Activated CD4-positive, alpha-beta memory T cell treated with anti-CD3 and anti-CD28 coated beads for 36 hours (primary cell): Measurements from ENCODE around the gene MRPL17. TPM values are rescaled to one million over a fixed set of nuclear protein-coding genes. Genes with fewer than 3 reads are reported as not detected.
"Not testable (repeated sequence)": the region's sequence is repeated elsewhere in the genome, so short reads cannot be mapped to it uniquely, and the experiment has no call there.

Experiments used
- CTCF ChIA-PET: fragments of 350-600 bp; sonication (Branson Sonifier 250); formaldehyde crosslinking; loops from one replicate; lab custom pipeline; 2021; ENCODE audit warnings: antibody characterized with exemption, inconsistent platforms; lab: Charles Lee
- POLR2A ChIA-PET: fragments of 350-600 bp; sonication (Branson Sonifier 250); formaldehyde crosslinking; loops from one replicate; lab custom pipeline; 2021; ENCODE audit warnings: antibody characterized with exemption; lab: Charles Lee
- DNase-seq: peaks from one replicate; pipeline ENCODE4 v3.0.0-alpha.2; 2020
- H3K27ac Mint-ChIP-seq: one replicate; pipeline ENCODE4 v1.8.0; 2021; ENCODE audit warnings: mixed read lengths
- H3K27me3 Mint-ChIP-seq: one replicate; pipeline ENCODE4 v1.8.0; 2021; ENCODE audit warnings: mixed read lengths
- H3K36me3 Mint-ChIP-seq: one replicate; pipeline ENCODE4 v1.8.0; 2021; ENCODE audit warnings: mixed read lengths
- H3K4me1 Mint-ChIP-seq: one replicate; pipeline ENCODE4 v1.8.0; 2021; ENCODE audit warnings: low read depth, mixed read lengths
- H3K4me3 Mint-ChIP-seq: one replicate; pipeline ENCODE4 v1.8.0; 2021; ENCODE audit warnings: mild to moderate bottlenecking, mixed read lengths
- H3K9me3 Mint-ChIP-seq: one replicate; pipeline ENCODE4 v1.8.0; 2021; ENCODE audit warnings: mixed read lengths
- intact Hi-C: fragments of 100-400 bp; cut with micrococcal nuclease; formaldehyde crosslinking; loops from one replicate; pipeline ENCODE4 v1.15.1; 2023
- total RNA-seq, 2 experiments: library from RNA; stranded (reverse); gene quantifications; one replicate each; pipeline ENCODE4 v1.2.3, GENCODE V29; 2021

MRPL17 gene
- total RNA-seq, 2 experiments from 2014 or later: 98.5 to 102 TPM

DNA sequence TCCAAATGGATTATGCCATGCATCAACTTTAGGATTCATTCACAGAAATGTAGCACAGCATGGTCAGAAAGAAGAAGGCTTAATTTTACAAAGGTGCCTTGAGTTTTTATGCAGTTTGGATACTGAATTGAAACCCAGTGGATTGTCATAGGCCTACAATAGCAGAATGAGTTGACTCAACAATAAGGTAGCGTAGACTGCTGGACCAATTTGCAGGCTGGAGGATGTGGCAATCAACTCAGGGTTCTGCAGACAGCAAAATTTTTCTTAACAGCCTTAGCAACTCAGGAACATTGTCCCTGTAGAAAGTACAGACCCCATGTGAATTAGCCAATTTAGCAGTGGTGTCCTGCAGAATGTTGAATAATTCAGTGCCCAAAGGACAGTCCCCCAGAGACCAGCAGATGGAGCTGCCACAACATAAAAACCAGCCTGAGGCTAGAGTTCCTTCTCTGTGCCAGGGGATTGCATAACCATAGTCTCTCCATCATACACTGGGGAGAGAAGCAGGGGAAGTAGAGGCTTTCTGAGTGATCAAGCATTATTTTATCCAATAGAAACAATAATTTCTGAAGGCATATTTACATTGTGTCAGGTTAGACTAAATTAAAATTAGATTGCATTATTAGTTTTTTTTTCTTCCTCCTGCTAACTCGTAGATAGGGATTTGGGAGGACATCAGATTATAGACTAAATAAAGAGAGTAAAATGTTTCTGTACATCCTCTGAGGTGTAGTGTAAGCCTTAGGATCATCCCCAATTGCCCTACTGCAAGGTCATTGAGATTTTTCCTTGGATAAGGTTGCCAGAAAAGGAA, 20.3 kb upstream of the MRPL17 start:
- ChIA-PET CTCF (interaction anchor here (0.6 to 5.1 kb wide), 11 partner anchors 8 to 325 kb away, joined by 3 to 55 read pairs (median 5); partner anchors contain the start of gene MRPL17), POLR2A (no interaction called here)
- no peak overlapping the region for H3K27ac Mint-ChIP-seq
- no peak overlapping the region for H3K4me3 Mint-ChIP-seq
- intact Hi-C loops: loop anchor here (2.0 kb wide), 1 partner anchor 53 kb away; no protein-coding TSS in a partner anchor
- H3K27me3 Mint-ChIP-seq: no peaks in the 10 kb centered on the region
- peaks cover 13% of the 10 kb centered on the region for H3K4me1 Mint-ChIP-seq
- H3K36me3 Mint-ChIP-seq: no peaks in the 10 kb centered on the region
- peak; percentile 55 for DNase-seq
- H3K9me3 Mint-ChIP-seq: no peaks in the 10 kb centered on the region

DNA sequence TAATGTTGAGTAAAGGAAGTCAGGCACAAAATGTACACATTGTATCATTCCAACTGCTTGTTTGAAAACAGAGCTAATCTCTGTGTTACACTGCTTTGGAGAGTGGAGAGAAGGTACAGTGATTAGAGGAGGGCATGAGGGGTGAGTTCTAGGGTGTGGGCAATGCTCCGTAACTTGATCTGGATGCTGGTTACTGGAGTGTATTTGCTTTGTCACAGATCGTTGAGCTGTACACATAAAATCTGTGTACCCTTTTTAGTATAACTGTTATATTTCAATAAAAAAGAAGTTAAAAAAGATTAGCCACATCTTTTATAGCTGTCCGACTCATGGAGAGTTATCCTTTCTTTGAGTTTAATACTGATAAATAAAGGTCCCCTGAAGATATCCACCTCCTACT, 18.8 kb upstream of the MRPL17 start:
- H3K4me1 Mint-ChIP-seq: peaks cover 13% of the 10 kb centered on the region
- H3K9me3 Mint-ChIP-seq, POLR2A ChIA-PET, H3K27me3 Mint-ChIP-seq, H3K4me3 Mint-ChIP-seq, H3K27ac Mint-ChIP-seq, H3K36me3 Mint-ChIP-seq, DNase-seq: not testable (repeated sequence)
- CTCF ChIA-PET: interaction anchor here (0.6 to 4.9 kb wide), 8 partner anchors 9 to 171 kb away, joined by 3 to 19 read pairs (median 4); partner anchors contain the start of gene MRPL17
- intact Hi-C loops: loop anchor here (2.0 kb wide), 1 partner anchor 55 kb away; no protein-coding TSS in a partner anchor

DNA sequence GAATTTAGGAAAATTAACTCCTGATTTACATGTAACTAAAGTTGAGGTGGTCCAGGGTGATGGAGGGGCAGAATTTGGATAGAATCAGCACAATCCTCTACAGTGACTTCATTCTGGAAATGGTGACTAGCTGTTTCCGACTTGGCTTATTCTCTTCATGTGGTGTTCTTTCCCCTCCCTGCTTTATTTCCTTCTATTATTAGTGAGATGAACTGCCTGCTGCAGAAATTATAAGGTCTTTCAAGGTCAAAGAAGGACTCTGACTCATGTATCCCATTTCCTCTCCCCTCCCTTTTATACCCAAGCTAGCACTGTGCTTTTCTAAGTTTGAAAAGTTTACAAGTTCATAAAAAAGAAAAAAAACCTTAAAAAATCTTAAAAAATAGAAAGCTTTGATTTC, 12.2 kb upstream of the MRPL17 start:
- Mint-ChIP-seq H3K4me1 (peaks cover 42% of the 10 kb centered on the region), H3K4me3 (no peak overlapping the region), H3K27me3 (no peaks in the 10 kb centered on the region), H3K27ac (peak overlapping the region; percentile 57), H3K9me3 (no peaks in the 10 kb centered on the region), H3K36me3 (no peaks in the 10 kb centered on the region)
- ChIA-PET CTCF (interaction anchor here (0.7 to 2.9 kb wide), 13 partner anchors 9 to 252 kb away, joined by 3 to 23 read pairs (median 4); no protein-coding TSS in a partner anchor), POLR2A (interaction anchor here (0.7 to 0.8 kb wide), 2 partner anchors 12 to 38 kb away, joined by 3 read pairs; partner anchors contain the start of gene MRPL17)
- no peak for DNase-seq
- intact Hi-C loops: loop anchor here (1.0 to 2.0 kb wide), 3 partner anchors 29 to 305 kb away; partner anchors contain the start of gene SMPD1

DNA sequence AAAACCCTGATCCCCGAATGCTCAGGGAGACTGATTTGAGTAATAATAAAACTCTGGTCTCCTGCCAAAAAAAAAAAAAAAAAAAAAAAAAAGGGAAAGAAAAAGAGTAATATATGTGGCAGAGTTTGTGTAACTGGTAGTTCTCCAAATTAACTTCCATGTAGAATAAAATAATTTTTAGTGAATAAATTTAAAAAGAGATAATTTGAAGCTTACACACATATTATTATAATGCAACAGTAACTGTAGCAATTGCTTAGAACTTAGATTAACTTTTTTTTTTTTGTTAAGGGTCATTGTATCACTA, 11.0 kb upstream of the MRPL17 start:
- DNase-seq: no peak
- H3K27ac Mint-ChIP-seq: peak overlapping the region; percentile 72
- H3K4me3 Mint-ChIP-seq: peak overlapping the region; percentile 4
- CTCF ChIA-PET: interaction anchor here (0.6 to 1.6 kb wide), 9 partner anchors 8 to 315 kb away, joined by 3 to 6 read pairs (median 3); partner anchors contain the start of genes HPX and TPP1
- H3K27me3 Mint-ChIP-seq: no peaks in the 10 kb centered on the region
- no peaks in the 10 kb centered on the region for H3K9me3 Mint-ChIP-seq
- POLR2A ChIA-PET: interaction anchor here (0.6 to 1.6 kb wide), 5 partner anchors 34 to 72 kb away, joined by 3 to 10 read pairs (median 3); no protein-coding TSS in a partner anchor
- H3K4me1 Mint-ChIP-seq: peaks cover 42% of the 10 kb centered on the region
- intact Hi-C loops: loop anchor here (1.0 to 2.0 kb wide), 3 partner anchors 11 to 27 kb away; partner anchors contain the start of gene MRPL17
- no peaks in the 10 kb centered on the region for H3K36me3 Mint-ChIP-seq

DNA sequence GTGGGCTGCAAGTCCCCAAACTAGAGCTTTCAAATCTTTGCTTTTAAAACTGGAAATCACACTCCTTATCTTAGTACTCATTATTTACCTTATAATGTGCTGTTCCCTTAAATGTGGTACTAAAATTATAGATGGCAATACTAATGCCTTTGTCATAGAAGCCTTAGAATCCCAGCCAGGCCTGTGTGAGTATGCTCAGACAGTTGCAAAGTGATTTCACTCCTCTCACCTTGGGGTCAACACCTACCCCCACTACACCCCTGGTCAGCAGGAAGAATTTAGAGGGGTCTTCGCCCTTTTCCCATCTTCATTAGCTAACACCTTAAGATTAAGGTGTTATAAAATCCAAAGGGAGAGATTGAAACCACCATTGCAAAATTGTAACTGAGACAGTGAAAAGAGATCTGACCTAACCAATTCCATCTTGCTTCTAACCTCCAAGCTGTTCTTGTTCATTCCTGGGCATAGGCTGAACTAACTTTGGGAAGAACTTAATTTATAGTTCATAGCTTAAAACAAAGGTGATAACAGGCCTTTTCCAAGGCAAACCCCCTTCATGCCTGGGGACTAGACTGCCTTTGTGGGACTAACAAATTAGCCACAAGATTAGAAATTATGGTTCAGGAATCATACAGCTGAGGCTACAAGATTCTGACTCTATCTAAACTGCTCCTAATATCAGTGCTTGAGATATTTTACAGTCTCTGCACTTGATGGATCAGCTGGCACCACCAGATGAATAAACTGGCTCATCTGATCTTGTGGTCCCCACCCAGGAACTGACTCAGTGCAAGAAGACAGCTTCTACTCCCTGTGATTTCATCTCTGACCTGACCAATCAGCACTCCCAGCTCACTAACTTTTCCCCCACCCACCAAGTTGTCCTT, 10.4 kb upstream of the MRPL17 start:
- H3K27ac Mint-ChIP-seq: peak overlapping the region; percentile 72
- intact Hi-C loops: loop anchor here (1.0 to 2.0 kb wide), 3 partner anchors 10 to 27 kb away; partner anchors contain the start of gene MRPL17
- no peaks in the 10 kb centered on the region for H3K27me3 Mint-ChIP-seq
- DNase-seq: peak; percentile 83
- H3K4me3 Mint-ChIP-seq: peak overlapping the region; percentile 4
- ChIA-PET POLR2A (interaction anchor here (0.6 to 1.6 kb wide), 6 partner anchors 35 to 373 kb away, joined by 3 to 10 read pairs (median 4); partner anchors contain the start of gene CAVIN3), CTCF (interaction anchor here (0.6 to 1.6 kb wide), 9 partner anchors 9 to 314 kb away, joined by 3 to 6 read pairs (median 3); partner anchors contain the start of genes HPX and TPP1)
- no peaks in the 10 kb centered on the region for H3K9me3 Mint-ChIP-seq
- H3K4me1 Mint-ChIP-seq: peaks cover 42% of the 10 kb centered on the region
- H3K36me3 Mint-ChIP-seq: no peaks in the 10 kb centered on the region

DNA sequence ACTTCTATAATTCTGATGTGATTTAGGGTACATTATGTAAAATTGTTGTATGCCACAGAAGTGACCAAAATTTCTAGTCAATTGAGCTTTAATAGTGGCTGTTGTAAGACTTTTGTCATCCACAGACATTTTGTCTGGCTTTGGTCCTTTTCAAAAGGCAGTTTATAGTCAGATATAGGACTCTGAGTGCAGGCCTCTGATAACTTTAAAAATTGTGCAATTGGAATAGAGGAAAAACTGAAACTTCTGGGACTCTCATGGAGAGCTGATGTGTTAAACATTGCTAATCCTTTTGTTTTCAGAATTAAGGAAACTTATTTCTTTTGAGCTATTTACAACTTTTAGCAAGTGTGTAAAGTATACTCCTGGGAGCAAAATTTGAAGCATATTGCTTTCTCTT, 9.0 kb upstream of the MRPL17 start:
- Mint-ChIP-seq H3K4me1 (peaks cover 52% of the 10 kb centered on the region), H3K4me3 (no peak overlapping the region), H3K36me3 (no peaks in the 10 kb centered on the region), H3K9me3 (no peaks in the 10 kb centered on the region), H3K27ac (no peak overlapping the region), H3K27me3 (no peaks in the 10 kb centered on the region)
- ChIA-PET CTCF (interaction anchor here (1.9 kb wide), 1 partner anchor 14 kb away, joined by 10 read pairs; no protein-coding TSS in a partner anchor), POLR2A (no interaction called here)
- no peak for DNase-seq
- intact Hi-C loops: no loop called here

DNA sequence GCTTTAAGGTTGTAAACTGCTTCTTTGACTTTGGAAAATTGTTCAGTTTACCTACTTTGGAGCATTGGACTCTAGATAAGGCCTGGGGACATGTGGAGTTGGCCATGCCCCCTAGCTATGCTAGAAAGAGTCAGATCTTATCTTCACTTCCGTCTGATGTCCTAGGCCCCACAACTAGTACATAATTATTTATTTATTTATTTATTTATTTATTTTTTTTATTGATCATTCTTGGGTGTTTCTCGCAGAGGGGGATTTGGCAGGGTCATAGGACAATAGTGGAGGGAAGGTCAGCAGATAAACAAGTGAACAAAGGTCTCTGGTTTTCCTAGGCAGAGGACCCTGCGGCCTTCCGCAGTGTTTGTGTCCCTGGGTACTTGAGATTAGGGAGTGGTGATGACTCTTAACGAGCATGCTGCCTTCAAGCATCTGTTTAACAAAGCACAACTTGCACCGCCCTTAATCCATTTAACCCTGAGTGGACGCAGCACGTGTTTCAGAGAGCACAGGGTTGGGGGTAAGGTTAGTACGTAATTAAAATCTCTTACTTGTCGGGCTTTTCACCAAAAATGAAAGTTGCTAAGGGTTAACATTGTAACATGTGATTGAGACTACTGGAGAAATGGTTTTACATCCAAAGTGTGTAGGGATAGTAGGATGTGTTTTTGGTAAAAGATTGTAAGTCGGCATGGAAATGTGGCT, 7.4 kb upstream of the MRPL17 start:
- H3K4me1 Mint-ChIP-seq: peaks cover 41% of the 10 kb centered on the region
- CTCF ChIA-PET: interaction anchor here (1.9 kb wide), 1 partner anchor 15 kb away, joined by 10 read pairs; no protein-coding TSS in a partner anchor
- H3K36me3 Mint-ChIP-seq, intact Hi-C loops, H3K4me3 Mint-ChIP-seq, POLR2A ChIA-PET, H3K27me3 Mint-ChIP-seq, H3K27ac Mint-ChIP-seq, H3K9me3 Mint-ChIP-seq, DNase-seq: not testable (repeated sequence)

DNA sequence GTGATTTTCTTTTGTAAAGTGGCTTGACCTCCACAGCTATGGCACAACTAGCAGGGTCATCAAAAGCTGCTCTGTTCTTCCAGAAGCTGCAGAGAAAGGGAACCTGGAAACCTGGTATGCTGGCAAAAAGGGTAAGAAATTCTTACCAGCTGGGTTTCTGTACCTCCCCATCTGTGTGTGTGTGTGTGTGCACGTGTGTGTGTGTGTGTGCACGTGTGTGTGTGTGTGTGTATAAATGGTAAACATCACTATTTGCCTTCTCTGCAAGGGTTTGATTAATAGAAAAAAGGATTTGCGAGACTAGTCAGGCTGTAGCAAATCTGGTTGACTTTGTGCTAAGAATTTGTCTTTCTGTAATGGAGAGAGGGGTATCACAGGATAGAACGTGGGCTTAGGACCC, 4.7 kb upstream of the MRPL17 start:
- no peak overlapping the region for H3K4me3 Mint-ChIP-seq
- no peak for DNase-seq
- H3K27me3 Mint-ChIP-seq: no peaks in the 10 kb centered on the region
- CTCF ChIA-PET: interaction anchor here (0.6 to 1.7 kb wide), 7 partner anchors 9 to 157 kb away, joined by 3 to 7 read pairs (median 4); partner anchors contain the start of genes TAF10 and TPP1
- POLR2A ChIA-PET: no interaction called here
- H3K27ac Mint-ChIP-seq: no peak overlapping the region
- no peaks in the 10 kb centered on the region for H3K9me3 Mint-ChIP-seq
- H3K36me3 Mint-ChIP-seq: peaks cover 4% of the 10 kb centered on the region
- H3K4me1 Mint-ChIP-seq: peaks cover 23% of the 10 kb centered on the region
- intact Hi-C loops: loop anchor here (10.0 kb wide), 1 partner anchor 273 kb away; the partner anchor contains the start of gene APBB1

DNA sequence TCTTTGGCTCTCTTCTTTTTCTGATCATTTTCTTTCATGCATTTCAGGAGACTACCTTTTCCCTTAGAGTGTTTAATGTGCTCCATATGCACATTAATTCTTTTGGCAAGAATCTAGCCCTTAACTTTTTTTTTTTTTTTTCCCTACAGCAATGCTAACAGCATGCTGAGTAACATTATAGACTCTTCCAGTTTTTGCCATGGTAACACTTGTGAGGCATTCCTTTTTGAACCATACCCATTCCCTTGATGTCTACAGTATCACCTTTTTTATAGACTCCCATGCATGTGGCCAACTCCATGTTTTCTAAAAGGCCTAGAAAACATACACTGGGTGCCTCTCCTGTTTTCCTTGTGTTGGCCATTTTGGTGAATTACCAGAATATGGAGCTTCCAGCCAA, 2.9 kb upstream of the MRPL17 start:
- CTCF ChIA-PET: interaction anchor here (0.9 to 1.5 kb wide), 5 partner anchors 9 to 180 kb away, joined by 3 to 4 read pairs (median 3); no protein-coding TSS in a partner anchor
- POLR2A ChIA-PET: no interaction called here
- H3K27me3 Mint-ChIP-seq: no peaks in the 10 kb centered on the region

DNA sequence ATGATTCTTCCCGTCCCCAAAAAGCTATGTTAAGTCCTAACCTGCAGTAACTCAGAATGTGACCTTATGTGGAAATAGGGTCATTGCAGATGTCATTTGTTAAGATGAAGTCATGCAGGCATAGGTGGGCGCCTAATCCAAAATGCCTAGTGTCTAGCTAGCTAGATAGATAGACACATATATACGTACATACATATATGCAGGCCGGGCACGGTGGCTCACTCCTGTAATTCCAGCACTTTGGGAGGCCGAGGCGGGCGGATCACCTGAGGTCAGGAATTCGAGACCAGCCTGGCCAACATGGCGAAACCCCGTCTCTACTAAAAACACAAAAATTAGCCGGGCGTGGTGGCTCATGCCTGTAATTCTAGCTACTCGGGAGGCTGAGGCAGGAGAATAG, 928 bp upstream of the MRPL17 start:
- DNase-seq, H3K27me3 Mint-ChIP-seq, H3K9me3 Mint-ChIP-seq: not testable (repeated sequence)
- Mint-ChIP-seq H3K36me3 (peaks cover 33% of the 10 kb centered on the region), H3K4me3 (peak overlapping the region; percentile 99), H3K4me1 (peaks cover 36% of the 10 kb centered on the region), H3K27ac (peak overlapping the region; percentile 95)
- ChIA-PET CTCF (interaction anchor here (0.7 to 3.0 kb wide), 18 partner anchors 11 to 241 kb away, joined by 3 to 36 read pairs (median 6); partner anchors contain the start of genes ARFIP2, ILK, RRP8 and TAF10), POLR2A (interaction anchor here (1.0 to 2.7 kb wide), 7 partner anchors 51 to 81 kb away, joined by 3 to 20 read pairs (median 5); partner anchors contain the start of genes ILK, RRP8 and TPP1)
- intact Hi-C loops: loop anchor here (5.0 to 10.0 kb wide), 2 partner anchors 269 to 307 kb away; partner anchors contain the start of gene APBB1

More for the DNA sequence above, 2.9 kb upstream of the MRPL17 start:
- intact Hi-C loops: loop anchor here (10.0 kb wide), 1 partner anchor 271 kb away; the partner anchor contains the start of gene APBB1
- no peak overlapping the region for H3K27ac Mint-ChIP-seq
- H3K9me3 Mint-ChIP-seq: no peaks in the 10 kb centered on the region
- H3K4me3 Mint-ChIP-seq: no peak overlapping the region
- DNase-seq: no peak
- peaks cover 17% of the 10 kb centered on the region for H3K36me3 Mint-ChIP-seq
- peaks cover 27% of the 10 kb centered on the region for H3K4me1 Mint-ChIP-seq
